Gastroesophageal sphincter (tissue), 4 donors: Measurements from ENCODE around the gene SCAF4. TPM values are rescaled to one million over a fixed set of nuclear protein-coding genes. Genes with fewer than 3 reads are reported as not detected.

Experiments used
- ATAC-seq: fragments of 150-250 bp; one replicate; pipeline ENCODE4 v1.9.1; 2016; ENCODE audit warnings: mild to moderate bottlenecking, moderate library complexity
- H3K27ac ChIP-seq, 4 donors: fragments of 200-600 bp; sonication (generic) in 3 of 4; 1 replicate in 3 of 4; 2 replicates in 1 of 4; pipeline ENCODE4 v1.5.1; 2016 to 2019
- H3K27me3 ChIP-seq: fragments of 200-600 bp; sonication (generic); one replicate; pipeline ENCODE4 v1.5.1; 2019
- H3K36me3 ChIP-seq, 2 donors: fragments of 200-600 bp; sonication (generic); one replicate each; pipeline ENCODE4 v1.5.1; 2019; ENCODE audit warnings: control low read depth in 1 of 2
- H3K4me1 ChIP-seq, 3 donors: fragments of 200-600 bp; sonication (generic); 1 replicate in 2 of 3; 2 replicates in 1 of 3; pipeline ENCODE4 v1.5.1; 2016 to 2019; ENCODE audit warnings: control low read depth in 2 of 3
- H3K4me3 ChIP-seq, 2 donors: fragments of 200-600 bp; sonication (generic); one replicate each; pipeline ENCODE4 v1.5.1; 2019; ENCODE audit warnings: mild to moderate bottlenecking in 1 of 2, moderate library complexity in 1 of 2
- H3K9me3 ChIP-seq, 3 donors: fragments of 200-600 bp; sonication (generic); one replicate each; pipeline ENCODE4 v1.5.1; 2017 to 2019; ENCODE audit warnings: control low read depth in 2 of 3
- CTCF ChIP-seq, 4 experiments: fragments of 200-600 bp in 2 of 4; fragments of 450-650 bp in 2 of 4; sonication (generic) in 1 of 4; IDR thresholded peaks; one replicate each; pipeline ENCODE4 v1.5.1; 2017 to 2019; ENCODE audit warnings: antibody characterized with exemption in 4 of 4, mild to moderate bottlenecking in 2 of 4, moderate library complexity in 2 of 4
- EP300 ChIP-seq: sonication (generic); formaldehyde crosslinking; IDR thresholded peaks from one replicate; pipeline ENCODE4 v1.6.1; 2017; ENCODE audit warnings: antibody characterized with exemption, mild to moderate bottlenecking
- POLR2A ChIP-seq, 2 donors: fragments of 450-650 bp; IDR thresholded peaks; one replicate each; pipeline ENCODE4 v1.6.1; 2017; ENCODE audit warnings: antibody characterized with exemption in 2 of 2, mild to moderate bottlenecking in 2 of 2, moderate library complexity in 1 of 2
- POLR2AphosphoS5 ChIP-seq: sonication (generic); formaldehyde crosslinking; IDR thresholded peaks from one replicate; pipeline ENCODE4 v1.6.1; 2017; ENCODE audit warnings: antibody characterized with exemption
- WGBS, 2 donors: methylation state at CpG; one replicate each; pipeline ENCODE4 v1.1.5; 2018; ENCODE audit warnings: low coverage in 1 of 2; 5-methylcytosine and 5-hydroxymethylcytosine counted together
- total RNA-seq, 4 donors: library from RNA; depleted of rRNA; stranded (reverse); fragments of >200 nt; gene quantifications; one replicate each; pipeline ENCODE4 v1.1.0, GENCODE V29; 2016

SCAF4 gene
- total RNA-seq, 4 donors from 2014 or later, result 10.7 to 19.9 (median 16.1) TPM

- no peak for ATAC-seq
- no peaks in the 10 kb centered on the region for H3K36me3 ChIP-seq
- no peaks in the 10 kb centered on the region for H3K27me3 ChIP-seq
- TF ChIP-seq POLR2AphosphoS5 (no peak), EP300 (no peak), POLR2A (IDR thresholded peaks at IDR 0.05) (no peak), CTCF (IDR thresholded peaks at IDR 0.05) (no peak)
- 43 to 61% methylated on average over 3 of the region's 3 CpGs for WGBS, 2 donors
- H3K4me3 ChIP-seq, result no peak overlapping the region
- H3K4me1 ChIP-seq, result no peaks in the 10 kb centered on the region
- H3K9me3 ChIP-seq, result no peaks in the 10 kb centered on the region
- H3K27ac ChIP-seq, result no peak overlapping the region
These were observed 21.0 kb upstream of the SCAF4 start for GRCh38 chr21:31752967-31753366.

- WGBS, 2 donors, result 100% methylated on average over 1 of the region's 4 CpGs; no CpG with 5 or more reads in 1 of the 2 donors
- no peak for ATAC-seq
- no peaks in the 10 kb centered on the region for H3K9me3 ChIP-seq
- no peak overlapping the region for H3K27ac ChIP-seq
- no peaks in the 10 kb centered on the region for H3K27me3 ChIP-seq
- TF ChIP-seq CTCF (IDR thresholded peaks at IDR 0.05) (no peak), POLR2AphosphoS5 (no peak)
- no peaks in the 10 kb centered on the region for H3K36me3 ChIP-seq
- no peak overlapping the region for H3K4me3 ChIP-seq
- no peaks in the 10 kb centered on the region for H3K4me1 ChIP-seq
These were observed 20.4 kb upstream of the SCAF4 start for GRCh38 chr21:31752352-31752751.

GRCh38 chr21:31750843-31751242, 18.9 kb upstream of the SCAF4 start:
- Histone ChIP-seq H3K4me1 (no peaks in the 10 kb centered on the region), H3K4me3 (no peak overlapping the region), H3K36me3 (no peaks in the 10 kb centered on the region), H3K27ac (no peak overlapping the region), H3K9me3 (no peaks in the 10 kb centered on the region), H3K27me3 (no peaks in the 10 kb centered on the region)
- TF ChIP-seq POLR2A (IDR thresholded peaks at IDR 0.05) (no peak), EP300 (no peak), POLR2AphosphoS5 (no peak), CTCF (IDR thresholded peaks at IDR 0.05) (no peak)
- no peak for ATAC-seq

- TF ChIP-seq POLR2AphosphoS5, result no peak
- no peak for TF ChIP-seq EP300
- no peak for TF ChIP-seq POLR2A (IDR thresholded peaks at IDR 0.05)
- TF ChIP-seq CTCF (IDR thresholded peaks at IDR 0.05), result no peak
- 72 to 84% methylated on average over 2 to 5 of the region's 5 CpGs for WGBS, 2 donors
- Histone ChIP-seq H3K4me3 (no peak overlapping the region), H3K4me1 (no peaks in the 10 kb centered on the region), H3K9me3 (no peaks in the 10 kb centered on the region), H3K36me3 (no peaks in the 10 kb centered on the region), H3K27ac (no peak overlapping the region), H3K27me3 (no peaks in the 10 kb centered on the region)
- no peak for ATAC-seq
These were observed 12.4 kb upstream of the SCAF4 start for GRCh38 chr21:31744182-31744800.

- no peaks in the 10 kb centered on the region for H3K27me3 ChIP-seq
These were observed 11.8 kb upstream of the SCAF4 start for GRCh38 chr21:31743712-31744111.

More at GRCh38 chr21:31743712-31744111, 11.8 kb upstream of the SCAF4 start:
- H3K4me3 ChIP-seq, result no peak overlapping the region
- H3K4me1 ChIP-seq, result no peaks in the 10 kb centered on the region
- WGBS, 2 donors, result 75 to 100% methylated on average over 1 of the region's 1 CpG
- H3K9me3 ChIP-seq, result no peaks in the 10 kb centered on the region
- TF ChIP-seq EP300 (no peak), CTCF (IDR thresholded peaks at IDR 0.05) (no peak), POLR2AphosphoS5 (no peak), POLR2A (IDR thresholded peaks at IDR 0.05) (no peak)
- no peak for ATAC-seq
- no peak overlapping the region for H3K27ac ChIP-seq
- no peaks in the 10 kb centered on the region for H3K36me3 ChIP-seq
